ENCODE results near the gene RIN1.
"Not testable (repeated sequence)": the region's sequence is repeated elsewhere in the genome, so short reads cannot be mapped to it uniquely, and the experiment has no call there.

RIN1 gene

GRCh38 chr11:66318600-66318970 lies 17.6 kb downstream of the RIN1 start:
- no peak for ATAC-seq

GRCh38 chr11:66317723-66318599 lies 18.3 kb downstream of the RIN1 start:
- ATAC-seq: peak; percentile 55 to 60

- no peak for ATAC-seq
These were observed 18.9 kb downstream of the RIN1 start for GRCh38 chr11:66317322-66317722.

GRCh38 chr11:66316849-66317251 lies 19.4 kb downstream of the RIN1 start, which contains the start of gene CD248:
CD248 (minus strand) TSS chr11:66317044; CDS start chr11:66317027, 17 bp downstream.
- ATAC-seq: no peak

GRCh38 chr11:66315921-66316811 lies 20.1 kb downstream of the RIN1 start:
- ATAC-seq: no peak

- ATAC-seq: no peak
These were observed 20.7 kb downstream of the RIN1 start for GRCh38 chr11:66315498-66315885.

GRCh38 chr11:66314561-66315497 lies 21.4 kb downstream of the RIN1 start:
- no peak for ATAC-seq

GRCh38 chr11:66314186-66314501 lies 22.1 kb downstream of the RIN1 start:
- no peak for ATAC-seq

GRCh38 chr11:66313321-66314185 lies 22.7 kb downstream of the RIN1 start:
- no peak for ATAC-seq

- peak; percentile 79 for ATAC-seq
These were observed 23.5 kb downstream of the RIN1 start for GRCh38 chr11:66312549-66313320.

GRCh38 chr11:66311965-66312548 lies 24.2 kb downstream of the RIN1 start:
- ATAC-seq: peak; percentile 74 to 77

GRCh38 chr11:66311470-66311964 lies 24.7 kb downstream of the RIN1 start:
- no peak for ATAC-seq

- ATAC-seq: not testable (repeated sequence)
These were observed 25.3 kb downstream of the RIN1 start for GRCh38 chr11:66310803-66311440.

- ATAC-seq: no peak
These were observed 25.9 kb downstream of the RIN1 start for GRCh38 chr11:66310324-66310723.

GRCh38 chr11:66309475-66309874 lies 26.8 kb downstream of the RIN1 start:
- no peak for ATAC-seq

GRCh38 chr11:66302656-66303055 lies 33.6 kb downstream of the RIN1 start:
- no peak for ATAC-seq

- ATAC-seq: no peak
These were observed 37.0 kb downstream of the RIN1 start for GRCh38 chr11:66299186-66299585.

GRCh38 chr11:66297610-66298009 lies 38.6 kb downstream of the RIN1 start:
- no peak for ATAC-seq

All from activated CD4-positive, CD25-positive, alpha-beta regulatory T cell treated with anti-CD3 and anti-CD28 coated beads, Interleukin-2, amount 50 U/mL, for 24 hours (primary cell).